C4-2B (cell line): ENCODE results near the gene SH2D1A.
A peak's percentile ranks its signal among the peaks of the same experiment; 100 is the strongest.

Experiments
- H3K27ac ChIP-seq: fragments of 450-650 bp; 2 replicates; pipeline ENCODE4 v1.5.1; 2017
- CTCF ChIP-seq: fragments of 450-650 bp; conservative IDR thresholded peaks from 2 replicates; pipeline ENCODE4 v1.5.1; 2017; ENCODE audit warnings: mild to moderate bottlenecking
- ZFX ChIP-seq: fragments of 450-650 bp; IDR thresholded peaks from 2 replicates; pipeline ENCODE4 v1.6.1; 2017

The SH2D1A gene

GRCh38 chrX:124386401-124386800 is 40.0 kb downstream of the SH2D1A start:
- no peak for TF ChIP-seq CTCF
- H3K27ac ChIP-seq = no peak overlapping the region

- H3K27ac ChIP-seq = no peak overlapping the region
- TF ChIP-seq ZFX (no peak), CTCF (peak; percentile 75)
Observed at GRCh38 chrX:124388562-124388961, 42.2 kb downstream of the SH2D1A start.

- TF ChIP-seq ZFX (no peak), CTCF (no peak)
- no peak overlapping the region for H3K27ac ChIP-seq
Observed at GRCh38 chrX:124392794-124393193, 46.4 kb downstream of the SH2D1A start.

GRCh38 chrX:124393238-124393637 is 46.9 kb downstream of the SH2D1A start:
- no peak overlapping the region for H3K27ac ChIP-seq
- TF ChIP-seq ZFX = no peak
- TF ChIP-seq CTCF = no peak

GRCh38 chrX:124393659-124394058 is 47.3 kb downstream of the SH2D1A start:
- no peak for TF ChIP-seq CTCF
- no peak for TF ChIP-seq ZFX
- H3K27ac ChIP-seq = no peak overlapping the region

GRCh38 chrX:124395145-124395880 is 49.0 kb downstream of the SH2D1A start:
- H3K27ac ChIP-seq = no peak overlapping the region
- TF ChIP-seq ZFX = no peak
- TF ChIP-seq CTCF = no peak

GRCh38 chrX:124401696-124402095 is 55.3 kb downstream of the SH2D1A start:
- no peak for TF ChIP-seq ZFX
- TF ChIP-seq CTCF = no peak
- H3K27ac ChIP-seq = no peak overlapping the region; the same call in 1 of the 2 replicates
